Lung (tissue), 12 donors: Measurements from ENCODE around the gene LAMP2. TPM values are rescaled to one million over a fixed set of nuclear protein-coding genes. Genes with fewer than 3 reads are reported as not detected.

Source experiments
- ATAC-seq: fragments of 200-7000 bp; cut with Tn5 transposase; one replicate; pipeline ENCODE4 v1.9.1; 2020; ENCODE audit warnings: moderate number of reproducible peaks; ENCODE audit not compliant: insufficient read depth, low FRiP score
- DNase-seq, 3 donors: peaks; one replicate each; pipeline ENCODE4 v3.0.0-alpha.2; 2013 to 2017
- H3K27ac ChIP-seq, 2 donors: one replicate each; pipeline ENCODE4 v1.5.1; 2013; ENCODE audit warnings: mild to moderate bottlenecking in 2 of 2, moderate library complexity in 2 of 2, control low read depth in 1 of 2, inconsistent platforms in 1 of 2, low read depth in 1 of 2, low read length in 1 of 2
- H3K27me3 ChIP-seq, 3 donors: one replicate each; pipeline ENCODE4 v1.5.1; 2013; ENCODE audit warnings: low read length in 2 of 3; ENCODE audit not compliant: control insufficient read depth in 3 of 3, insufficient read depth in 3 of 3
- H3K36me3 ChIP-seq, 4 donors: one replicate each; pipeline ENCODE4 v1.5.1; 2013; ENCODE audit warnings: low read length in 4 of 4, mild to moderate bottlenecking in 1 of 4, moderate library complexity in 1 of 4; ENCODE audit not compliant: control insufficient read depth in 4 of 4, insufficient read depth in 4 of 4
- H3K4me1 ChIP-seq, 5 donors: one replicate each; pipeline ENCODE4 v1.5.1; 2013; ENCODE audit warnings: low read length in 5 of 5, mild to moderate bottlenecking in 2 of 5, moderate library complexity in 1 of 5; ENCODE audit not compliant: control insufficient read depth in 5 of 5, insufficient read depth in 5 of 5
- H3K4me3 ChIP-seq: one replicate; pipeline ENCODE4 v1.5.1; 2013; ENCODE audit warnings: mild to moderate bottlenecking, control low read depth, moderate library complexity
- H3K9ac ChIP-seq, 2 donors: one replicate each; pipeline ENCODE4 v1.5.1; 2013; ENCODE audit warnings: low read length in 2 of 2, control low read depth in 1 of 2; ENCODE audit not compliant: insufficient read depth in 1 of 2
- H3K9me3 ChIP-seq, 4 donors: one replicate each; pipeline ENCODE4 v1.5.1; 2013; ENCODE audit warnings: low read length in 3 of 4, mild to moderate bottlenecking in 1 of 4, moderate library complexity in 1 of 4; ENCODE audit not compliant: control insufficient read depth in 4 of 4, insufficient read depth in 3 of 4
- WGBS, 2 donors: extraction: QIAGEN DNeasy Blood & Tissue Kit; methylation state at CpG; one replicate each; pipeline ENCODE4 v1.1.7; 2013; 5-methylcytosine and 5-hydroxymethylcytosine counted together
- polyA plus RNA-seq, 2 donors: library from polyadenylated mRNA; stranded (reverse); fragments of 200-250 nt; gene quantifications; one replicate each; pipeline ENCODE4 v1.2.1, GENCODE V29; 2013
- total RNA-seq, 2 donors: library from RNA; depleted of rRNA in 1 of 2; stranded (reverse); fragments of >200 nt in 1 of 2; gene quantifications; one replicate each; pipeline ENCODE4 v1.2.1, GENCODE V29; 2014 to 2021
- TF ChIP-seq, protein P1 (sequence below): IDR thresholded peaks from 2 replicates; pipeline ENCODE4 v1.5.1; 2012; ENCODE audit warnings: mild to moderate bottlenecking; ENCODE audit errors: control extremely low read depth, extremely low read depth
- donor health status: control.
- donor health status: control.
- donor health status: Bipolar disorder and iron deficiency.
- donor health status: healthy.
- donor health status: DM: yes; HTN: yes; CAD: no.

LAMP2 gene
- total and polyA plus RNA-seq, 4 donors = 35.0 to 102 (median 98.6) TPM

DNA sequence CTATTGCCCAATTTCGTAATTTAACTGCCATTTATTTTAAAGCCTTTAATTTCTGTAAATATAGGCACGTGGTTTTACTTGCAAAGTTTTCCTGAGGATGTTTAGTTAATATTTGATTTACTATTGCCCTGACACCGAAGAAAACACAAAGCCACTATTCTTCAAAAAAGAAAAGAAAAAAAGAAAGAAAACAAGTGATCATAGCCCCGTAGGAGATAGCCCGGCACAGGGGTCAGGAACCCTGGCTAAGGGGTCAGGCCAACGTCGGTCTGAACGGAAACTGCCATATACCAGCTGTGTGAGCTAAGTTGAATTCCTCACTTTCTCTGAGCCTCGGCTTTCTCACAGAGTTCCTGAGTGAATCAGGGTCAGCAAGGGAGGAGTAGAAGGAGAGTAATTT is 17.7 kb upstream of the LAMP2 start:
- Histone ChIP-seq H3K4me3 (no peak overlapping the region), H3K9ac (no peak overlapping the region), H3K4me1 (no peaks in the 10 kb centered on the region), H3K27me3 (no peaks in the 10 kb centered on the region), H3K9me3 (peaks cover 0 to 5% (median 0%) of the 10 kb centered on the region in 4 donors), H3K27ac (no peak overlapping the region), H3K36me3 (no peaks in the 10 kb centered on the region)
- no peak for ATAC-seq
- WGBS, 2 donors = 10 to 56% methylated on average over 9 of the region's 9 CpGs
- TF ChIP-seq, protein P1, sequence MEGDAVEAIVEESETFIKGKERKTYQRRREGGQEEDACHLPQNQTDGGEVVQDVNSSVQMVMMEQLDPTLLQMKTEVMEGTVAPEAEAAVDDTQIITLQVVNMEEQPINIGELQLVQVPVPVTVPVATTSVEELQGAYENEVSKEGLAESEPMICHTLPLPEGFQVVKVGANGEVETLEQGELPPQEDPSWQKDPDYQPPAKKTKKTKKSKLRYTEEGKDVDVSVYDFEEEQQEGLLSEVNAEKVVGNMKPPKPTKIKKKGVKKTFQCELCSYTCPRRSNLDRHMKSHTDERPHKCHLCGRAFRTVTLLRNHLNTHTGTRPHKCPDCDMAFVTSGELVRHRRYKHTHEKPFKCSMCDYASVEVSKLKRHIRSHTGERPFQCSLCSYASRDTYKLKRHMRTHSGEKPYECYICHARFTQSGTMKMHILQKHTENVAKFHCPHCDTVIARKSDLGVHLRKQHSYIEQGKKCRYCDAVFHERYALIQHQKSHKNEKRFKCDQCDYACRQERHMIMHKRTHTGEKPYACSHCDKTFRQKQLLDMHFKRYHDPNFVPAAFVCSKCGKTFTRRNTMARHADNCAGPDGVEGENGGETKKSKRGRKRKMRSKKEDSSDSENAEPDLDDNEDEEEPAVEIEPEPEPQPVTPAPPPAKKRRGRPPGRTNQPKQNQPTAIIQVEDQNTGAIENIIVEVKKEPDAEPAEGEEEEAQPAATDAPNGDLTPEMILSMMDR = no peak
- no peak for DNase-seq

DNA sequence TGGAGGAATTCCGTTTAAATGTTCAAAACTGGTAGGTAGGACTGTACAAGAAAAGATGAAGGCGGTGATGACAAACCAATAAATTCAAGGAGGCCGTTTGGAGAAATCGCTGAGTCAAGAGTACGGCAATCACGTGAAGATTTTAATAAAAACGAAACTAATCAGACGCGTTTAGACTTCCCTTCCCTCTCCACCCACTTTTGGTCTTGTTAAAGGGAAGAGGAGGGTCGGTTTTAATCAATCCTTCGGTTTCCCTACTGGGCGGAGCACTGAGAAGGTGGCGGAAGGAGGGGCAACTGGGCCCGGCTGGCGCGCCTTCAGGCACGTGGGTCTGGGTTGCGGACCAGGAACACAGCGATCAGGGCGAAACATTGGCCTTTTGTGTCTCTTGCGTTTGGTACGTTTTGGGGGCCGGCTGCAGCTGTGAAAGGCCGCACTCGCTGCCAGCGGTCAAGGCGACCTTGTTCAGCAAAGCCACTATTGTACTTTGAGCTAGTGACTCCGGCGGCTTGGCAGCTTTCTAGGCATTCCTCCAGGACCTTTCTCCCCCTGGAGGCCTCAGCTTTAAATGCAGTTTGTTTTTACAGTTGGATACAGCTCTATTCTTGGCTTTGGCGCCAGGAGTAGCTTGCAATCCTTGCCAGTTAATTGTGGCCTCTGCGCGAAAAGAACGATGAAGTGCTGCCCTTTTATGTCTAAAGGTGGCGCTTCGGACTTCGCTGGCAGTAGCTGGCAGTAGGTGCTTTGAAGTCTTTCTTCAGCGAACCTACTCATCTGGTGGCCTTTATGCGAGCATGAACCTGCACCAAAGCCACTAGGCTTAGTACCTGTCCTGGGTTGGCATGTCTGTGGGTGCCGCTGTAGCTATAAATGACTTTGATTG is 16.8 kb upstream of the LAMP2 start:
- TF ChIP-seq, protein P1 = peak; percentile 17
- ATAC-seq (peak; percentile 74), DNase-seq (peak; percentile 80 to 92 (median 89))
- peak overlapping the region; percentile 91 to 97 for H3K27ac ChIP-seq
- H3K4me3 ChIP-seq = peak overlapping the region; percentile 34
- H3K27me3 ChIP-seq = no peaks in the 10 kb centered on the region
- peaks cover 0 to 5% (median 0%) of the 10 kb centered on the region in 4 donors for H3K9me3 ChIP-seq
- no peaks in the 10 kb centered on the region for H3K4me1 ChIP-seq
- WGBS, 2 donors = 1 to 24% methylated on average over 39 of the region's 39 CpGs
- H3K36me3 ChIP-seq = no peaks in the 10 kb centered on the region
- peak overlapping the region in 1 of 2 donors; percentile 76 for H3K9ac ChIP-seq

DNA sequence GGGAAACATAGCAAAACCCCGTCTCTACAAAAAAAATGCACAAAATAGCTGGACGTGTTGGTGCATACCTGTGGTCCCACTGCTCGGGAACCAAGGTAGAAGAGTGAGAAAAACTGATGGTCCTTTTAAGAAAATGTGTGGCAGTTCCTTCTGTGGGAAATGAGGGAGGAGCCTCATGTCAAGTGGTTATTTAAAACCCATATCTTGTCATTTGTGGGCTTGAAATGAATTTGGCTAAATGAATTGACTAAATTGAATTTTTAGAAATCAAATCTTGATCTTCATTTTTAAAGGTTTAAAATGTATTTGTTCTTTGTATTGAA is 16.2 kb upstream of the LAMP2 start:
- H3K4me3 ChIP-seq = no peak overlapping the region
- no peaks in the 10 kb centered on the region for H3K27me3 ChIP-seq
- H3K36me3 ChIP-seq = no peaks in the 10 kb centered on the region
- 53 to 77% methylated on average over 3 of the region's 3 CpGs for WGBS, 2 donors
- TF ChIP-seq, protein P1 = no peak
- no peak overlapping the region for H3K27ac ChIP-seq
- H3K4me1 ChIP-seq = no peaks in the 10 kb centered on the region
- DNase-seq (no peak), ATAC-seq (no peak)
- H3K9me3 ChIP-seq = peaks cover 0 to 5% (median 0%) of the 10 kb centered on the region in 4 donors
- no peak overlapping the region for H3K9ac ChIP-seq
